Activated T-helper 2 cell treated with anti-CD3 and anti-CD28 coated beads, Interferon-gamma antibody, Interleukin-2, Interleukin-4, amounts not matched to agents 10 μg/mL and 5 μg/mL and 100 μg/mL, durations not matched to agents 14 hours and 24 hours and 36 hours (primary cell): Measurements from ENCODE around the gene CAPN5. TPM values are rescaled to one million over a fixed set of nuclear protein-coding genes. Genes with fewer than 3 reads are reported as not detected.

Source experiments
- DNase-seq: peaks from one replicate; pipeline ENCODE4 v3.0.0; 2021; ENCODE audit warnings: low spot score
- H3K27ac Mint-ChIP-seq: one replicate; pipeline ENCODE4 v1.8.0; 2021; ENCODE audit warnings: mixed read lengths
- H3K27me3 Mint-ChIP-seq: one replicate; pipeline ENCODE4 v1.8.0; 2021; ENCODE audit warnings: low read depth, mixed read lengths
- H3K36me3 Mint-ChIP-seq: one replicate; pipeline ENCODE4 v1.8.0; 2021; ENCODE audit warnings: low read depth, mixed read lengths
- H3K4me1 Mint-ChIP-seq: one replicate; pipeline ENCODE4 v1.8.0; 2021; ENCODE audit warnings: low read depth, mixed read lengths
- H3K4me3 Mint-ChIP-seq: one replicate; pipeline ENCODE4 v1.8.0; 2021; ENCODE audit warnings: low read depth, mild to moderate bottlenecking, moderate library complexity, mixed read lengths
- H3K9me3 Mint-ChIP-seq: one replicate; pipeline ENCODE4 v1.8.0; 2021; ENCODE audit warnings: mixed read lengths
- intact Hi-C: fragments of 100-400 bp; cut with micrococcal nuclease; formaldehyde crosslinking; loops from one replicate; pipeline ENCODE4 v1.15.1; 2023
- total RNA-seq: library from RNA; stranded (reverse); gene quantifications from 2 replicates; pipeline ENCODE4 v1.2.3, GENCODE V29; 2022

Gene CAPN5
- total RNA-seq, 1 donor from 2014 or later: 0.55 TPM

DNA sequence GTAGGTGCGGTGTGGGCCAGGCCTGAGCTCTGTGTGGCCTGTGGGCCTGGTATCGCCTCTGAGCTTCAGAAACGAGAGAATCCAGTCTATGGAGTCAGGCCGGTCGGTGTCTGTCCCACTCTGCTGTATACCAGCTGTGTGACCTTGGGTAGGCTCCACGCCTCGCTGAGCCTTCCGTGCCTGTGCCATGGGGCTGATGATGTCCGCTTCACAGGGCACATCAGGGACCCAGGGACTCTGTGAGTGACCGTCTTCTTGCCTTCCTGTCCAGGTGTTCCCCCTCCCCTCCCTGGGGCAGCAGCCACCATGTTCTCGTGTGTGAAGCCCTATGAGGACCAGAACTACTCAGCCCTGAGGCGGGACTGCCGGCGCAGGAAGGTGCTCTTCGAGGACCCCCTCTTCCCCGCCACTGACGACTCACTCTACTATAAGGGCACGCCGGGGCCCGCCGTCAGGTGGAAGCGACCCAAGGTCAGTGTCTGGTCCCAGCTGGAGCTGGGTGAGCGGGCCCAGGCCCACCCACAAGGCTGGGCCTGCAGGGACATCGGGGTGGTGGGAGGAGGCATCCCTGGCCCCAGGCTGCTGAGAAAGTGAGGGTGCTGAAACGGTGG lies 17.9 kb downstream of the CAPN5 start:
- no peaks in the 10 kb centered on the region for H3K27me3 Mint-ChIP-seq
- H3K4me3 Mint-ChIP-seq: no peak overlapping the region
- H3K4me1 Mint-ChIP-seq: peaks cover 9% of the 10 kb centered on the region
- H3K27ac Mint-ChIP-seq: no peak overlapping the region
- no peaks in the 10 kb centered on the region for H3K36me3 Mint-ChIP-seq
- H3K9me3 Mint-ChIP-seq: no peaks in the 10 kb centered on the region
- intact Hi-C loops: no loop called here
- DNase-seq: no peak

DNA sequence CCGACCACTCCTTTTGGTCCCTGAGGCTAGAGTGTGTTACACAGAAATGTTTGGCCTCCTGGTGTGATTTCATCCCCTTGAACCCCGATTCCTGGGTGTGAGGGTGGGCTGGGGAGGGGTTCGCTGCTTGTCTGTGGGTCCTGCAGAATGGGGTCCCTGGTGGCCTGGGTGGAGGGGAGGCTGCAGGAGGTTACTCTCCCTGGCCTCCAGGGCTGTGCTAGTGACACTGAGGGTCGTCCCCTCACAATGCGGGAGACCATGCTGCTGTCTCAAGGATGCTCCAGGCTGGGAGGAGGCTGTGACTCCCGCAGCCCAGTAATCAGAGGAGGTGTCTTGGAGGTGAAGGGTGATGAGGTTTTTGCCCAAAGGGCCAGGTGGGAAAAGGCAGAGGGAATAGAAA lies 18.9 kb downstream of the CAPN5 start:
- Mint-ChIP-seq H3K36me3 (no peaks in the 10 kb centered on the region), H3K4me1 (peaks cover 9% of the 10 kb centered on the region), H3K27ac (no peak overlapping the region), H3K9me3 (no peaks in the 10 kb centered on the region), H3K27me3 (no peaks in the 10 kb centered on the region), H3K4me3 (no peak overlapping the region)
- intact Hi-C loops: no loop called here
- DNase-seq: no peak

DNA sequence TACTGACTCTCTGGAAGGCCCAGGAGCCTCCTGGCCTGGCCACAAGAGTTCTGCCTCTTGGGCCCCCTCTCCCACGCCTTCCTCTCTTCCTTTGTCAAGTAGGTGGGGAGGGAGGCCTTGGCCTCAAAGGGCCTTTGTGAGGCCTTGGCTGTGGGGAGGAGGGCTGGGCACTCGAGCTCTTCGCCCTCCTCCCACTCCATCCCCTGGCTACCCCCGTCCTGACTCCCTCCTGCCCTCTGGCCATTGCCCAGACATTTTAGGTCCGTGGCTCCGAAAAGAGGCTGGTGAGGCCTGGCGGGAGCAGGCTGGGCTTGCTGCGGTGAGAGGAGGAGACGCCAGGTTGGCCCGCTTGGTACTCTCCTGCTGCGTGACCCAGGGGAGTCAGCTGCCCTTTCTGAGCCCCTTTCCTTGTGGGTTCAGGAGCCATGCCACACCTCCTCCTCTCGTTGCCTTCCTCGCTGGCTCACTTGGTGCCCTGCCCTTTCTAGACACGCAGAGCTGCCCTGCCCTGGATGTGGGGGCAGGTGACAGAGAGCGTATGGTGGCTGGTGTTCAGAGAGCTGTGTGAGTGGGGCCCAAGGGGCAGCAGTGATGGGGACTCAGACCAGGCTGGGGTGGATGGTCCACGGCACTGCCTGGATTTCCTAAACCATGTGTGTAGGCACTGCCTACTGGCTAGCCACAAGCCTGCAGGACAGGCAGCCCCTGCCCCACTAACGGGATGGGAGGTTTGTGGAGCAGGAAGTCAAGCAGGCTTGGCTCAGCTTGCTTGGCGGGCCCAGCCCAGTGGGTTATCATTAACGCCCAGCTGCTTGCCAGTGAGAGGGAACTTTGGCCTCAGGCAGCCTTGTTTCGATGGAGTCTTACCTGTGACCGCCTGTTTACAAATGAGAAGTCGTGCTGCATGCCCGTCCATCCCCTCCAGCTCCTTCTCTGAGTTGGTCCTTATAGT lies 20.0 kb downstream of the CAPN5 start:
- no peak for DNase-seq
- no peak overlapping the region for H3K27ac Mint-ChIP-seq
- no peaks in the 10 kb centered on the region for H3K27me3 Mint-ChIP-seq
- peaks cover 15% of the 10 kb centered on the region for H3K4me1 Mint-ChIP-seq
- intact Hi-C loops: no loop called here
- no peaks in the 10 kb centered on the region for H3K36me3 Mint-ChIP-seq
- no peaks in the 10 kb centered on the region for H3K9me3 Mint-ChIP-seq
- no peak overlapping the region for H3K4me3 Mint-ChIP-seq

DNA sequence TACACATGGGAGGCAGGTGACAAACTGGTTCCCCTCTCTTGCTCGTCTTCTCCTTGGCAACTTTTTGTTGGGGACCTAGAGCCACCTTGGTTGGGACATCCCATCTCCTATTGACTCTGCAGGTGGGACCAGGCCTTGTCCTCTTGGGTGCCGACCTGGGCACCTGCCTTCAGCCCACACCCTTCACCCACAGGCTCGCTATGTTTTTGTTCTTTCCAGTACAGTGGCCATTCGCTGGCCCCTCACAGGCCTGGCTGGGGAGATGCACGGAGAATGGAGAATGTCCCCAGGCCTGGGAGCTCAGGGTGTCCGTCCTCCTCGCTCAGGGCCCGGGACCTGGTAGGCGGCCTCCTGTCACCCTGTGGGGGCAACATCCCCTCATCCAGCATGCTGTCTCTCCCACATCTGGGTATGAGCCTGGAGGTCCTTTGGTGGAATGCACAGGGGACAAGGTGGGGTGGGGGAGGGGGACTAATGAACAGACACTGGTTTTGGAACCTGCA lies 21.0 kb downstream of the CAPN5 start:
- DNase-seq: no peak
- intact Hi-C loops: no loop called here
- no peaks in the 10 kb centered on the region for H3K36me3 Mint-ChIP-seq
- H3K4me1 Mint-ChIP-seq: peaks cover 9% of the 10 kb centered on the region
- no peaks in the 10 kb centered on the region for H3K9me3 Mint-ChIP-seq
- no peaks in the 10 kb centered on the region for H3K27me3 Mint-ChIP-seq
- H3K27ac Mint-ChIP-seq: no peak overlapping the region
- no peak overlapping the region for H3K4me3 Mint-ChIP-seq

DNA sequence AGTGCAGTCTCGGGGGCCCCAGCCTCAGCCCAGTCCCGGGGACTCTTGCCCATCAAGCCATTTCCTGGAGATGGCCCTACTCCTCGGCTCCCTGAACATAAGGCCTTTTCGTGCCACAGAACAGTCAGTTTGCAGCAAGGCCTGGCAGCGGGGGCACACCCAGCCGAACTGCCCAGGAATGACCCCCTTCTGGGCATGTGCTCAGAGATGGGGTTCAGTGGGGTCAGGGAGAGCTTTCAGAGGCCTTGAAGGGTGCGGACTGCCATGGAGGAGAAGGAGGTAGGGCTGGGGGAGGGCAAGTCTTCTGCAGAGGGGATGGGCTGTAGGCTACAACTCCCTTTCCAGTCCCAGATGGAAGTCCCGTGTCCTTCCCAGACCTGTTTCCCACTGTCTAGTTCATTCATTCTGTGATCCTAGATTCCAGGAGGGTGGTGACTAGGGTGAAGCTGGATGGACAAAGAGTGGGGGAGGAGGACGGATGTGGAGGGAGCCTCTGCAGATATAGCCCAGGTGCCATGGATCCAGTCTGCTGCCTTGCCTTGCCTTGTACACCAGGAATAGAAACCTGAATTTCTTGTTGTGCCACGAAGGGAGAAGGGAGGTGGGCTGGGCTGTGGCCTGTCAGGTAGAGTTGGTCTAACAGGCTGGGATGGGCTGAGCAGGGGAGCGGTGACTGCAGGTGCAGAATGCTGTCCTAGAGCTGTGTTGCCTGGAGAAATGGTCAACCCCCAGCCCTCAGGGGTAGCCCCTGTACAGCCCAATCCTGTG lies 21.6 kb downstream of the CAPN5 start:
- Mint-ChIP-seq H3K27ac (no peak overlapping the region), H3K4me3 (no peak overlapping the region), H3K27me3 (no peaks in the 10 kb centered on the region), H3K36me3 (no peaks in the 10 kb centered on the region), H3K4me1 (peaks cover 6% of the 10 kb centered on the region), H3K9me3 (no peaks in the 10 kb centered on the region)
- intact Hi-C loops: no loop called here
- DNase-seq: no peak

DNA sequence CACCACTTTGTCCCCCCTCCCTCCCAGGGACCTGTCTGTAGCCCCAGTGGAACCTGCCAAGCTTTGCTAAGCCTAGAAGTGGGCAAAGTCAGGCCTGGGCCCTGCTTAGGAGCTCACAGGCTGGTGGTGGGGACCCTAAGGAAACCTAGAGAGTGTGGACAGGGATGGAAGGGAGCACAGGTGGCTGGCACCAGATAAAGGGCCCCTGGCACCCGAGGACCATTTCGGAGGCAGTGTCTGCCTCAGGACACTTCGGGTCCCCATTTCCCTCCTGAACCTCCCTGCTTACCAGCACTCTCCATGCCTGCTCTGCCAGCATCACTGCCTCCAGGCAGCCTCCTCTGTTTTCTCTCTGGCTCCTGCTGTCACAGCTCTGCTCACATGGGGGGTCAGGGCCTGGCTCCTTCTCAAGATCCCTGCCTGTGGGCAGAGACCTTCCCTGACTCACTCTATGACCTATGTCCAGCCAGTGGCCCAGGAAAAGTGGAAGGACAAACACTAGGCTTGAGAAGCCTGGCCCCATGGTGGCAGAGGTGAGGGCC lies 22.3 kb downstream of the CAPN5 start:
- H3K27me3 Mint-ChIP-seq: no peaks in the 10 kb centered on the region
- no peaks in the 10 kb centered on the region for H3K36me3 Mint-ChIP-seq
- intact Hi-C loops: no loop called here
- peaks cover 6% of the 10 kb centered on the region for H3K4me1 Mint-ChIP-seq
- no peak overlapping the region for H3K4me3 Mint-ChIP-seq
- DNase-seq: no peak
- H3K9me3 Mint-ChIP-seq: no peaks in the 10 kb centered on the region
- H3K27ac Mint-ChIP-seq: no peak overlapping the region

DNA sequence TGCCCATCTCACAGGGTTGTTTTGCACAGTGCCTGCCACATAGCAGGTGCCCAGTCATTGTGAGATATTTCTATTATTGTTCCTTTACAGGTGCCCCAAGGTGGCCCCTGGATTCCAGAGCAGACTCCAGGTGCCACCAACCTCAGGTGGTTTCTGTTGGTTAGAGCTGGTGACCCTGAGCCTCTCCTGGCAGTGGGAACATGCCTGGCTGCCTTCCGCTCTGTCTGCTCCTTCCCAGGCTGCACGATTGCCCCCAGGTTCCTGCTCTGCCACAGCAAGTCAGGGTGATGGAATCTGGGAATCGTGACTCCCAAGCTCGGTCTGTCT lies 23.2 kb downstream of the CAPN5 start:
- Mint-ChIP-seq H3K36me3 (no peaks in the 10 kb centered on the region), H3K4me1 (peaks cover 6% of the 10 kb centered on the region), H3K27ac (no peak overlapping the region), H3K4me3 (no peak overlapping the region), H3K9me3 (no peaks in the 10 kb centered on the region), H3K27me3 (no peaks in the 10 kb centered on the region)
- no peak for DNase-seq
- intact Hi-C loops: loop anchor here (2.0 to 5.0 kb wide), 2 partner anchors 281 to 358 kb away; no protein-coding TSS in a partner anchor

DNA sequence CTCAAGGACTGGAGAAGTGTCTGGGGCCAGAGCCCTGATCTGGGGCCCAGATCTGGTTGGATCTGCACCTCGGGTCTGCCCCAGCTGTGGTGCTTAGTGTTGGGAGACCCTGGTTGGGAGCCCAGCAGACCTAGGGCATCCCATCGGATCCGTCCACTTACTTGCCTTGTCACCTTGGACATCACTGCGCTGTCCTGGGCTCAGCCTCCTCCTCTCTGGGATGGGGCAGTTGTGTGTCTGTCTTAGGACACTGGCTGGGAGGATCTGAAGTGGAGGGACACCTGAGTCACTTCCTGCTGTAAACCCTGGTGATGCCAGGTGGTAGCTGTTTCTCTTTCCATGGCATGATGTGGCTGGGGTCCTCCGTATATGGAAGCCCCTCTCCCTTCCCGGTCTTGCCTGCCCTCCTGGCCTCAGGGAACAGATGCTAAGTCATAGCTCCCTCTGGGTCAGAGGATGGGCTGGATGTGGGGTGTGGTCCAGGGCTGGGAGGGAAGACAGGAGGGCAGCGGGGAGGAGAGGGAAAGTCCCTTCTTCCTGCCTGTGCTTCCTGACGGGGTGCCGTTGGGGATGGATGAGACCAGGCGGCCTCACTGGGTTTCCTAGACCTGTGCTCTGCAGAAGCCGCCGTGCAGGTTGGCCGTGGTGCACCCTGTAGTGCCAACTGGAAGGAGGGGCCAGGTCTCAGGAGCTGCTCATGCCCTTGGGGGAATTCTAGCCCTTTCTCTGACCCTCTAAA lies 23.8 kb downstream of the CAPN5 start:
- Mint-ChIP-seq H3K4me1 (peaks cover 6% of the 10 kb centered on the region), H3K27me3 (no peaks in the 10 kb centered on the region), H3K27ac (no peak overlapping the region), H3K36me3 (no peaks in the 10 kb centered on the region), H3K4me3 (no peak overlapping the region), H3K9me3 (no peaks in the 10 kb centered on the region)
- DNase-seq: no peak
- intact Hi-C loops: loop anchor here (1.0 to 5.0 kb wide), 4 partner anchors 43 to 358 kb away; no protein-coding TSS in a partner anchor

DNA sequence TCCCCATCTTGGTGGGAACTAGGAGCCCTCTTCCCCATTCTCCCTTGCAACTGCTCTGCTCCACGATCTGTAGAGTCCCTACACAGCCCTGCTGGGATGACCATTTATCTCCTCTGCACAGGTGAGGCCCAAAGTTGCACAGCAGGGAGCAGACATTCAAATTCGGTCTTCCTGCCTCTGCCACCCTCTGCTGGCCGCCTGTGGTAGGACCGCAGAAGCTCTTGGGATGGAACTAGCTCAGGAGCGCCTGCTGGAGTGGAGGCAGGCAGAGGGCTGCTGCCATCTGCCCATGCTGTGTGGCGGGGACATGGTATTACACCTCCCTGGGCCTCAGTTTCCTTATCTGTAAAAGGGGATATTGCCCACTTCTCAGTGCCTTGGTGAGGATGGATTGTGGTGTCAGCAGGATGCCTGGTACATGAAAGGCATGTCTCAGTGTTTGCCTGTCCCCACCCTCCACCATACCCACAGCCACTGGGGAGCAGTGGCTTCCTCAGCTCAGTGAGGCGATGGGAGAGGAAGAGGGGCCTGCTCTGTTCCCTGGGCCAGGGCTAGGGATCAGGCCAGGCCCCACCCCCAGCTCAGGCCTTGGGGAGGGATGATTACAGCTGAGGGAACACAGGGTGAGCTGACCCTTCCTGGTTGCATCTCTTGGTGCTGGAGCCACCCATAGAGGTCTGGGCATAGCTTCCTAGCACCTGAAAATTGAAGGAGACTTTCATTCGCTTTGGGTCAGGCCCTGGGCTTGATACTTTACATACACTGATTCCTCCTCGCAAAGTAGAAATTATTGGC lies 24.6 kb downstream of the CAPN5 start:
- H3K9me3 Mint-ChIP-seq: no peaks in the 10 kb centered on the region
- no peaks in the 10 kb centered on the region for H3K36me3 Mint-ChIP-seq
- H3K4me1 Mint-ChIP-seq: peaks cover 6% of the 10 kb centered on the region
- H3K27ac Mint-ChIP-seq: no peak overlapping the region
- no peak overlapping the region for H3K4me3 Mint-ChIP-seq
- peak; percentile 70 for DNase-seq
- intact Hi-C loops: loop anchor here (1.0 to 5.0 kb wide), 4 partner anchors 44 to 359 kb away; no protein-coding TSS in a partner anchor
- H3K27me3 Mint-ChIP-seq: no peaks in the 10 kb centered on the region

DNA sequence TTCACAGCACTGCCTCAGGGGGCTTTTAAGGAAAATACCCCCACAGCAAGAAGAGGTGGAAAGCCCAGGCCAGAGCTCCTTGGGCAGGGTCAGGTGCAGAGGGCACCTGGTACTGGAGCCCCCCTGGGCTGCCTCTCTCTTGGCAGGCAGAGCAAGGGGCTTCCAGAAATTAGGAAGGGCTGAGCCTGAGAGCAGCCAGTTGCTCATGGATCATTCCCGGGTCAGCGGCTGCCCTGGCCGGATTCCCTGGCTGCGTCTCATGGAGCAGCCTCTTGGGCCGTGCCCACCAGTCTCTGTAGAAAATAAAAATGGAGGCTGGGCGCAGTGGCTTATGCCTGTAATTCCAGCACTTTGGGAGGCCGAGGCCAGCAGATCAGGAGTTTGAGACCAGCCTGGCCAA lies 25.6 kb downstream of the CAPN5 start:
- intact Hi-C loops: loop anchor here (5.0 kb wide), 1 partner anchor 360 kb away; no protein-coding TSS in a partner anchor
- Mint-ChIP-seq H3K27ac (no peak overlapping the region), H3K4me1 (peaks cover 6% of the 10 kb centered on the region)

DNA sequence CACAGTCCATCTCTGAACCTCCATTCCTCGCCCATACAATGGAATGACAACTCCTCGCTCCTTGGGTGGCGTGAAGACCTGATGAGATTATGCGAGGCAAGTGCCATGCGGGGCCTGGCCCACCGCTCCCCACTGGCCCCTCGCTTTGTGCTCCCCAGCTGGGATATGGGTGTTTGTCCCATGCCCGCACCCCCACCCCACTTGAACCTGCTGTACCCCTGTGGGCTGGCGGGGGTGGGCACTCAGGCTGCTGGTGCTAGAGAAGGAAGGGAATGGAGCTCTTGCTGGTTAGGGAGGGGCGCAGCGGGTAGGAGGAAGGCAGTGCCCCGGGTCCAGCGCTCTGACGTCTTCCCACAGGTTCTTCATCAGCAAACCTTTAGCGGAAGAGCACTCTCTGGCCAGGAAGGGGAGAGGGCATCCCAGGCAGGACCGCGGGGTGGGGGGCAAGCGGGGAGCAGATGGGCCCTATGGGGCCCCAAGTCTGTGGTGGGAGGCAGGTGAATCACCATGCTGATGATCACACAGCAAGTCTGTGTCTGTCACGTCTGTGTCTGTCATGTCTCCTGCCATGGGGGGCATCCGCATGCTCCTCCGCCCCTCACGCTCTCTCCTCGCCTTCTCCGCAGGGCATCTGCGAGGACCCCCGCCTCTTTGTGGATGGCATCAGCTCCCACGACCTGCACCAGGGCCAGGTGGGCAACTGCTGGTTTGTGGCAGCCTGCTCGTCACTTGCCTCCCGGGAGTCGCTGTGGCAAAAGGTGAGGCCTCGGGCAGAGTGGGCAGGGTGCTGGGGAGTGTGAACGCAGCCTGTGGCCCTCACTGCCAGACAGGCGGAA lies 26.5 kb downstream of the CAPN5 start:
- intact Hi-C loops: loop anchor here (5.0 kb wide), 1 partner anchor 361 kb away; no protein-coding TSS in a partner anchor
- Mint-ChIP-seq H3K4me1 (peaks cover 6% of the 10 kb centered on the region), H3K27ac (no peak overlapping the region), H3K9me3 (no peaks in the 10 kb centered on the region), H3K27me3 (no peaks in the 10 kb centered on the region), H3K4me3 (no peak overlapping the region), H3K36me3 (no peaks in the 10 kb centered on the region)
- no peak for DNase-seq

More for the DNA sequence above, 25.6 kb downstream of the CAPN5 start:
- H3K36me3 Mint-ChIP-seq: no peaks in the 10 kb centered on the region
- H3K27me3 Mint-ChIP-seq: no peaks in the 10 kb centered on the region
- H3K9me3 Mint-ChIP-seq: no peaks in the 10 kb centered on the region
- DNase-seq: no peak
- H3K4me3 Mint-ChIP-seq: no peak overlapping the region
